ENCODE results near the gene AGAP1.

AGAP1 gene

GRCh38 chr2:235679471-235679870 is 185.6 kb downstream of the AGAP1 start:
- DNase-seq (ENCODE audit: low read depth in 2 of 3, low spot score in 1 of 3): no peak

- DNase-seq (ENCODE audit: low read depth in 2 of 3, low spot score in 1 of 3): no peak
Measured at GRCh38 chr2:235685024-235685721, 191.3 kb downstream of the AGAP1 start.

GRCh38 chr2:235688511-235689426 is 194.9 kb downstream of the AGAP1 start:
- no peak for DNase-seq (ENCODE audit: low read depth in 2 of 3, low spot score in 1 of 3)

- no peak for DNase-seq (ENCODE audit: low read depth in 2 of 3, low spot score in 1 of 3)
Measured at GRCh38 chr2:235689427-235689853, 195.6 kb downstream of the AGAP1 start.

- no peak for DNase-seq (ENCODE audit: low read depth in 2 of 3, low spot score in 1 of 3)
Measured at GRCh38 chr2:235690082-235690808, 196.4 kb downstream of the AGAP1 start.

- DNase-seq (ENCODE audit: low read depth in 2 of 3, low spot score in 1 of 3): no peak
Measured at GRCh38 chr2:235690809-235691450, 197.1 kb downstream of the AGAP1 start.

- no peak for DNase-seq (ENCODE audit: low read depth in 2 of 3, low spot score in 1 of 3)
Measured at GRCh38 chr2:235692076-235692475, 198.2 kb downstream of the AGAP1 start.

- no peak for DNase-seq (ENCODE audit: low read depth in 2 of 3, low spot score in 1 of 3)
Measured at GRCh38 chr2:235692671-235693171, 198.9 kb downstream of the AGAP1 start.

- no peak for DNase-seq (ENCODE audit: low read depth in 2 of 3, low spot score in 1 of 3)
Measured at GRCh38 chr2:235693279-235693678, 199.4 kb downstream of the AGAP1 start.

- no peak for DNase-seq (ENCODE audit: low read depth in 2 of 3, low spot score in 1 of 3)
Measured at GRCh38 chr2:235694721-235695601, 201.1 kb downstream of the AGAP1 start.

GRCh38 chr2:235695602-235695895 is 201.7 kb downstream of the AGAP1 start:
- DNase-seq (ENCODE audit: low read depth in 2 of 3, low spot score in 1 of 3): no peak

GRCh38 chr2:235697041-235697440 is 203.2 kb downstream of the AGAP1 start:
- no peak for DNase-seq (ENCODE audit: low read depth in 2 of 3, low spot score in 1 of 3)

- no peak for DNase-seq (ENCODE audit: low read depth in 2 of 3, low spot score in 1 of 3)
Measured at GRCh38 chr2:235698028-235698427, 204.2 kb downstream of the AGAP1 start.

- DNase-seq (ENCODE audit: low read depth in 2 of 3, low spot score in 1 of 3): no peak
Measured at GRCh38 chr2:235698491-235698890, 204.6 kb downstream of the AGAP1 start.

GRCh38 chr2:235699576-235699975 is 205.7 kb downstream of the AGAP1 start:
- no peak for DNase-seq (ENCODE audit: low read depth in 2 of 3, low spot score in 1 of 3)

GRCh38 chr2:235701206-235701981 is 207.6 kb downstream of the AGAP1 start:
- no peak for DNase-seq (ENCODE audit: low read depth in 2 of 3, low spot score in 1 of 3)

GRCh38 chr2:235702186-235702585 is 208.3 kb downstream of the AGAP1 start:
- no peak for DNase-seq (ENCODE audit: low read depth in 2 of 3, low spot score in 1 of 3)

- DNase-seq (ENCODE audit: low read depth in 2 of 3, low spot score in 1 of 3): no peak
Measured at GRCh38 chr2:235703711-235704295, 210.0 kb downstream of the AGAP1 start.

- DNase-seq (ENCODE audit: low read depth in 2 of 3, low spot score in 1 of 3): no peak
Measured at GRCh38 chr2:235705296-235705695, 211.5 kb downstream of the AGAP1 start.
